Skeletal muscle tissue (tissue), 4 donors: Measurements from ENCODE around the gene THAP7. TPM values are rescaled to one million over a fixed set of nuclear protein-coding genes. Genes with fewer than 3 reads are reported as not detected.
"Not testable (repeated sequence)": the region's sequence is repeated elsewhere in the genome, so short reads cannot be mapped to it uniquely, and the experiment has no call there.

ENCODE experiments used
- H3K27ac ChIP-seq: one replicate; pipeline ENCODE4 v1.7.0; 2013; ENCODE audit warnings: mild to moderate bottlenecking, low read depth, low read length, inconsistent platforms
- H3K27me3 ChIP-seq, 3 donors: one replicate each; pipeline ENCODE4 v1.7.0; 2013; ENCODE audit warnings: low read length in 3 of 3; ENCODE audit not compliant: control insufficient read depth in 3 of 3, insufficient read depth in 3 of 3
- H3K36me3 ChIP-seq, 3 donors: one replicate each; pipeline ENCODE4 v1.7.0; 2013; ENCODE audit warnings: low read length in 3 of 3; ENCODE audit not compliant: control insufficient read depth in 3 of 3, insufficient read depth in 3 of 3
- H3K4me1 ChIP-seq, 3 donors: one replicate each; pipeline ENCODE4 v1.7.0; 2013; ENCODE audit warnings: low read length in 3 of 3, mild to moderate bottlenecking in 3 of 3; ENCODE audit not compliant: control insufficient read depth in 3 of 3, insufficient read depth in 3 of 3
- H3K4me3 ChIP-seq, 3 donors: one replicate each; pipeline ENCODE4 v1.7.0; 2013; ENCODE audit warnings: low read length in 3 of 3
- H3K9ac ChIP-seq, 3 donors: one replicate each; pipeline ENCODE4 v1.7.0; 2013; ENCODE audit warnings: low read length in 3 of 3, mild to moderate bottlenecking in 3 of 3, moderate library complexity in 2 of 3, low read depth in 1 of 3
- H3K9me3 ChIP-seq, 3 donors: one replicate each; pipeline ENCODE4 v1.7.0; 2013; ENCODE audit warnings: low read length in 3 of 3; ENCODE audit not compliant: control insufficient read depth in 3 of 3
- total RNA-seq: library from RNA; depleted of rRNA; stranded (reverse); fragments of >200 nt; gene quantifications from one replicate; pipeline ENCODE4 v1.2.3, GENCODE V29; 2014
- donor health status: Osteomylitis.

THAP7 gene, protein sequence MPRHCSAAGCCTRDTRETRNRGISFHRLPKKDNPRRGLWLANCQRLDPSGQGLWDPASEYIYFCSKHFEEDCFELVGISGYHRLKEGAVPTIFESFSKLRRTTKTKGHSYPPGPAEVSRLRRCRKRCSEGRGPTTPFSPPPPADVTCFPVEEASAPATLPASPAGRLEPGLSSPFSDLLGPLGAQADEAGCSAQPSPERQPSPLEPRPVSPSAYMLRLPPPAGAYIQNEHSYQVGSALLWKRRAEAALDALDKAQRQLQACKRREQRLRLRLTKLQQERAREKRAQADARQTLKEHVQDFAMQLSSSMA
- 15.7 TPM for total RNA-seq

GRCh38 chr22:21001601-21002325 lies at the start of gene THAP7:
Gene THAP7 (minus strand): TSS chr22:21002118. CDS start chr22:21001911, 207 bp downstream.
- peaks cover 30 to 46% (median 37%) of the 10 kb centered on the region in 3 donors for H3K4me1 ChIP-seq
- H3K9ac ChIP-seq, result peak within 1 kb of the TSS; percentile 95 to 96 (median 95)
- peaks cover 29 to 31% (median 31%) of the 10 kb centered on the region in 3 donors for H3K36me3 ChIP-seq
- no peaks in the 10 kb centered on the region for H3K9me3 ChIP-seq
- peak within 1 kb of the TSS; percentile 87 to 97 (median 94) for H3K4me3 ChIP-seq
- H3K27ac ChIP-seq, result peak within 1 kb of the TSS; percentile 98
- no peaks in the 10 kb centered on the region for H3K27me3 ChIP-seq

DNA sequence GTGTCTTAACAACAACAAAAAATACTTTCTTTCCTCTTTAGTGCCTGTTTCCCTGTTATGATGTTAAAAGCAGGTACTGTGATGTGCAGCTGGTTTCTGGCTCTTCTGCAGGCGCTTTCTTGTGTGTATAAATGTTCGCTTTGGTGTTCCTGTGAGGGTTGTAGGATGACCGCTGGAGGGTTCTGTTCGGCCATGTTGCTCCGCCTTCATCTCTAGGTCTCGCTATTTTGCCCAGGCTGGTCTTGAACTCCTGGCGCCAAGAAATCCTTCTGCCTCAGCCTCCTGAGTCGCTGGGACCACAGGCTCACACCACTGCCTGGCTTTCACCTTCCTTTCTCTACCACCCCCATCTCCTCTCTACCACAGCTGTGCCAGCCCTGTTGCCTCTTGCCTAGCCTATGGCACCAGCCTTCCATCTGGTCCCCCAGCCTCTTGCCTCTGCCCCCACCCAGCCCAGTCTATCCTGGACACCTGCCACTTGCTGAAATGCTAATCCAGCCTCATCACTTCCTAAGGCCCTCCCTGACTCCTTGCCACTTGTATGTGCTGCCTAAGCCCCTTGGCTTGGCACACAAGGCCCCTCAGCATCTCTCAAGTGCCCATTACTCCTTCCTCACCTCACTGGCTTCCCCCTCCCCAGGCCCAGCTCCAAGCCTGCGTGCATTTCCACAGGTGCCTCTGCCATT lies 49.4 kb upstream of the THAP7 start:
- no peak overlapping the region for H3K27ac ChIP-seq
- H3K36me3 ChIP-seq, result no peaks in the 10 kb centered on the region
- H3K9ac ChIP-seq, result no peak overlapping the region
- H3K9me3 ChIP-seq, result no peaks in the 10 kb centered on the region
- no peaks in the 10 kb centered on the region for H3K4me1 ChIP-seq
- peaks cover 0 to 12% (median 12%) of the 10 kb centered on the region in 3 donors for H3K27me3 ChIP-seq
- no peak overlapping the region for H3K4me3 ChIP-seq

DNA sequence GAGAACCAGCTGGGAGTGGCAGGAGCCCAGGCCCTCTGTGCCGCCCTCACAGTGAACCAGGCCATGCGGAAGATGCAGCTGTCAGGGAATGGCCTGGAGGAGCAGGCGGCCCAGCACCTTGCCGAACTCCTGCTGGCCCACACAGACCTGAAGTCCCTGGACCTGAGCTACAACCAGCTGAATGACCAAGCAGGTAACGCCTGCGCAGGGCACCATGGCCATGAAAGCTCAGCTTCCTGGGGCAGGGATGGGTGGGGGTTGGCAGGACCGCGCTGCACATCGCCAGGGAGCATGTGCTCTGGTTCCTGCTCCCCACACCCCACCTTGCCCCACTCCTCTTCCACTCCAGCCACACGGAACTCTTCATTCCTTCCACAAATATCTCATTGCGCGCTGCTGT lies 47.0 kb upstream of the THAP7 start:
- not testable (repeated sequence) for H3K9me3 ChIP-seq, H3K4me3 ChIP-seq, H3K27ac ChIP-seq, H3K27me3 ChIP-seq, H3K36me3 ChIP-seq, H3K9ac ChIP-seq
- peaks cover 9 to 19% (median 13%) of the 10 kb centered on the region in 3 donors for H3K4me1 ChIP-seq

DNA sequence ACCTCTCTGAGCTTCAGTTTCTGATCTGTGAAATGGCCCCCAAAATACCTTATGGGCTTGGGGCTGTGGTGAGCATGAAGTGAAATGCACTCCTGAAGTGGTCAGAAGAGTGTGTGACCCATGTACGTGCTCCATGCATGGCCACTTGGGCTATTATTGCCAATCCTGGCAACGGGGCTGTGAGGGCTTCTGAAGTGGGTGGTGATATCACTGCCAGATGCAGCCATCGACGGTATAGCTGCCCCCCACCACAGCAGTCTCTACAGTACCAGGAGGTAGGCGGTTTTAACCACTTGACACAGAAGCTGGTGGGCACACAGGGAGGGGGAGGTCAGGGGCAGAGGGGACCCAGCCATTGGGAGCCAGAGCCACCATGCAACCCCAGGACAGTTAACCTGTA lies 46.5 kb upstream of the THAP7 start:
- H3K36me3 ChIP-seq, H3K27me3 ChIP-seq, H3K9me3 ChIP-seq, H3K9ac ChIP-seq, H3K27ac ChIP-seq, H3K4me3 ChIP-seq: not testable (repeated sequence)
- peaks cover 13 to 24% (median 18%) of the 10 kb centered on the region in 3 donors for H3K4me1 ChIP-seq

GRCh38 chr22:21047730-21048129 lies 45.8 kb upstream of the THAP7 start:
- no peaks in the 10 kb centered on the region for H3K9me3 ChIP-seq
- peaks cover 16 to 31% (median 20%) of the 10 kb centered on the region in 3 donors for H3K4me1 ChIP-seq
- H3K27me3 ChIP-seq, result peaks cover 0 to 1% (median 0%) of the 10 kb centered on the region in 3 donors
- H3K9ac ChIP-seq, result no peak overlapping the region
- no peak overlapping the region for H3K27ac ChIP-seq
- H3K36me3 ChIP-seq, result no peaks in the 10 kb centered on the region
- H3K4me3 ChIP-seq, result no peak overlapping the region

DNA sequence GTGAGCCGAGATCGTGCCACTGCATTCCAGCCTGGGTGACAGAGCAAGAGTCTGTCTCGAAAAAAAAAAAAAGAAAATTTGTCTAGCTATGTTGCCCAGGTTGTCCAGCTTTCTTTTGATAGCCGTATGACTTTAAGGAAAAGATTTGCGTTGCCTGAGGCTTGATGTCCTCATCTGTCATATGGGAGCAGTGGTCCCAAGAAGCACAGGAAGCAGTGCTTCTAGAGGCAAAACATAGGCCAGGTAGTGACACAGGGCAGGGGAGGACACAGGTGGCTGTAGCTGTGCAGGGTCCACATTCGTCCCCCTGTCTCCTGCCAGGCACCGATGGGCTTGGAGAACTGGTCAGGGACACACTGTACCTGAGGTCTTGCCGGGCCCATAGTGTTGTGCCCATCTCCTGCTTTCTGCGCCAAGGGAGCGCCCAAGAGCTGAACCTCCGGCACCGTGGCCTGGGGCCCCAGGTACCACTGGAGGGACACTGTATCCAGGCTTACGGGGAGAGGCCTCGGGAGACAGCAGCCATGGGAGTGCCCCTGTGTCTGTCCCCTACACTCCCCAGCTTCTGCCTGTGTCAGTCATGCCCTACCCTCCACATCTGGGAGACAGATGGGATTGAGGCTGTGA lies 45.2 kb upstream of the THAP7 start:
- no peaks in the 10 kb centered on the region for H3K9me3 ChIP-seq
- H3K27ac ChIP-seq, result no peak overlapping the region
- H3K4me3 ChIP-seq, result no peak overlapping the region
- H3K9ac ChIP-seq, result no peak overlapping the region
- H3K36me3 ChIP-seq, result no peaks in the 10 kb centered on the region
- peaks cover 16 to 32% (median 20%) of the 10 kb centered on the region in 3 donors for H3K4me1 ChIP-seq
- H3K27me3 ChIP-seq, result no peaks in the 10 kb centered on the region

GRCh38 chr22:21045585-21046294 lies 43.8 kb upstream of the THAP7 start, which contains the start of gene LRRC74B:
Gene LRRC74B (plus strand): TSS chr22:21045946. CDS start chr22:21045987, 41 bp downstream.
- no peaks in the 10 kb centered on the region for H3K36me3 ChIP-seq
- no peaks in the 10 kb centered on the region for H3K9me3 ChIP-seq
- H3K4me1 ChIP-seq, result peaks cover 16 to 32% (median 20%) of the 10 kb centered on the region in 3 donors
- H3K27ac ChIP-seq, result peak within 1 kb of the TSS; percentile 80
- H3K9ac ChIP-seq, result peak within 1 kb of the TSS; percentile 52 to 81 (median 70)
- no peaks in the 10 kb centered on the region for H3K27me3 ChIP-seq
- H3K4me3 ChIP-seq, result peak within 1 kb of the TSS; percentile 64 to 83 (median 81)

GRCh38 chr22:21044931-21045584 lies 43.1 kb upstream of the THAP7 start:
- no peaks in the 10 kb centered on the region for H3K27me3 ChIP-seq
- H3K9me3 ChIP-seq, result no peaks in the 10 kb centered on the region
- peaks cover 16 to 32% (median 20%) of the 10 kb centered on the region in 3 donors for H3K4me1 ChIP-seq
- H3K27ac ChIP-seq, result peak overlapping the region; percentile 80
- H3K4me3 ChIP-seq, result peak overlapping the region; percentile 64 to 83 (median 81)
- peak overlapping the region; percentile 52 to 81 (median 70) for H3K9ac ChIP-seq
- no peaks in the 10 kb centered on the region for H3K36me3 ChIP-seq
